T-helper 22 cell (primary cell): Measurements from ENCODE around the gene KRTAP29-1.
"Not testable (repeated sequence)": the region's sequence is repeated elsewhere in the genome, so short reads cannot be mapped to it uniquely, and the experiment has no call there.

ENCODE experiments used
- DNase-seq: peaks from one replicate; pipeline ENCODE4 v3.0.0-alpha.2; 2020; ENCODE audit warnings: low read depth

The KRTAP29-1 gene

DNA sequence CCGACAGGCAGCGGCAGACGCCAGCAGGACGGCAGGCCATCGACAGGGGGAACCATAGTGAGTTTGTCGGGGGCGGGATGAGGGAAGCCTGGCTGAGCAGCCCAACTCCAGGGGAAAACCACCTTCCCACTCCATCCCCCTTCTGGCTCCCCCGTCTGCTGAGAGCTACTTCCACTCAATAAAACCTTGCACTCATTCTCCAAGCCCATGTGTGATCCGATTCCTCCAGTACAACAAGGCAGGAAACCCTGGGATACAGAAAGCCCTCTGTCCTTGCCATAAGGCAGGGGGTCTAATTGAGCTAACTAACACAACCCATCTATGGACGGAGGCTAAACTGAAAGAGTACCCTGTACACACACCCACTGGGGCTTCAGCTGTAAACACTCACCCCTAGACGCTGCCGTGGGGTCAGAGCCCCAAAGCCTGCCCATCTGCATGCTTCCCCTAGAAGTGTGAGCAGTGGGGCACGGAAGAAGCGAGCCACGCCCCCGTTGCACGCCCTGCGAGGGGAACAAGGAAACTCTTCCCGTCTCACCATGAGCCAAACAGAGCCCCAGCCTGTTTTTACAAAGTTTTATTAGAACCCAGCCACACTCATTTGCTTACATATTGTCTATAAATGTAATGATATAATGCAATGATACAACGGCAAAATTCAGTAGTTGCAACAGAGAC, 4.1 kb downstream of the KRTAP29-1 start:
- DNase-seq: no peak

DNA sequence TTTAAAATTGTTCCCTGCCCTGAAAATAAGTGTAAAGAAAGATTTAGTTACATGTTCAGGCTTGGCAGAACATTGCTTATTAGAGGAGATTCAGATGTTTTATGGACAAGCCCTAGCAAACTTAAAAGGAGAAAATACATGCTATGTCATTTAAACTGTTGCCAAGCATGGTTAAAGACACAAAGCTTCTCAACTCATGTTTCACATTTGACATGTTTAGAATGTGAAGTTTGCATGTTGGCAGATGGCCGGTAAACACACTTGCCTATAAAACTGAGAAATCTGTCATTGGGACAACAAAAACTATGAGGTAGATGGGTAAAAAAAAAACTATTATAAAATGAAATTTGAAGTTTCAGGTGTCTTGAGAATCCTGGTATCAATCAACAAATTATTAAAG, 5.8 kb downstream of the KRTAP29-1 start:
- no peak for DNase-seq

DNA sequence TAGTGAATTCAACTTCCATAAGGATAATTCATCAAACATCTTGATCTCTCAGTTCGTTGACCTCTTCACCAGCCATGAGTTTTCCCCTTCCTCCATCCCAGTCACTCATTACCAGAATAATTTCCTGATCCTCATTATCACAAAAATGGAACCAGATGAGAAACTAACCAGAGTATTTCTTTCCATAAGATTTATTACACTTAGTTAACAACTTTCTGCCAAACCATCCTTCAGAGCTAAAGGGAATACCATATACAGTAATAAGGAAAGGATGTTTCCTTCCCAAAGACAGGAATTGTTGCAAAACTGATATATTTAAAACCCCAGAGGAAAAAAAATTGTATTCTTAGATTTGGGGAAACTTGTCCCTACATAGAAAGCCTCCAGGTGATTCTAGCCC, 8.6 kb downstream of the KRTAP29-1 start:
- no peak for DNase-seq

DNA sequence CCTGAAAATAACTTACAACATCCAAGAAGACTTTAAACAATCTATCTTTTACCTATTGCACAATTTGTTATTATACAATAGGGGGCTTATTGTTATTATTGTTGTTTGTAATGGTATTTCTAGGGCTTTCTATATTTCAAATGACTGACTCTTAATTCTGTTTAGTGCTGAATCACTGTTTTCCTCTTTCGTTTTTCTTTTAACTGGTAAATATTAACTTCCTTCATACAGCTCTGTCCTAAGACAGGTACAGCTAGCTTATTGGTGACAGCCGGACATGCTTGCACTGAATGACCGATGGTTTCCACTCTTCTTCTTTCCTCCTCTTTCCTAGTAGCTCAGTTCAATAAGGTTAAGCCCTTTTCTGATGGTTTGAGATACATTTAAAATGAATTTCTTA, 15.6 kb downstream of the KRTAP29-1 start:
- no peak for DNase-seq

DNA sequence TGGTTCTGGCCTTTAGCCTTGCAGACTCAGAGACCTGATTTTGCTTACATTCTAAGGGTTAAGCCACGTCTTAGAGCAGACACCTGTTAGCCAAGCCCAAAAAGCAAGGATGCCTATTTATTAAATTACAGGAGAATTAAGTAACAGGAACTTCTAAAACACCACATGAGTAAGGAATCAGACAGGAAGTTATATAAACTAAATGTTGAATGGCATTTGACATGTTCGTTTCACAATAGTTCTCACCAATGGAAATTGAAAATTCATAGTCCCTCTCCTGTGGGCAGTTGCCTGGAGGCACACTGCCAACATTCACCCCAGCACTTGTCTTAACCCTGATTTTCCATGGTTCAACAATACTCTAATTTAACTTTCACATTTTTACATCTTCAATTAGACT, 18.1 kb downstream of the KRTAP29-1 start:
- DNase-seq: no peak

DNA sequence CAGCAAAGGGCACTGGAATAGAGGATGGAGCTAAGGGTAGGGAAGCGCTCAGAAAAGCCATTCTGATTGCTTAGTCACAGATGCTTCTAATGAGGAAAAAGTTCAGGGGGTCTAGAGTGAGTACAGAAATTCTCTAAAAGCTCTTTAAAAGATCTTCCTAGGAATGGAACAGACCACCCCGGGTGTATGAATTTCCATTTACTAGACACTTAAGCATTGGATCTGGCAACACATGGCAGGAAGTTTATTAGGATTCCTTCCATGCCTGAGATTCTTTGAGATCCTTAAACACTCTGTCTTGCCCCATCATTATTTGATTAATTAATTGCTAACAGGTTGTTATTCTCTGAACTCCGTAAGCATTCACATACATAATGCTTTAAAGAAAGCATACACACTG, 18.6 kb downstream of the KRTAP29-1 start:
- DNase-seq: no peak

DNA sequence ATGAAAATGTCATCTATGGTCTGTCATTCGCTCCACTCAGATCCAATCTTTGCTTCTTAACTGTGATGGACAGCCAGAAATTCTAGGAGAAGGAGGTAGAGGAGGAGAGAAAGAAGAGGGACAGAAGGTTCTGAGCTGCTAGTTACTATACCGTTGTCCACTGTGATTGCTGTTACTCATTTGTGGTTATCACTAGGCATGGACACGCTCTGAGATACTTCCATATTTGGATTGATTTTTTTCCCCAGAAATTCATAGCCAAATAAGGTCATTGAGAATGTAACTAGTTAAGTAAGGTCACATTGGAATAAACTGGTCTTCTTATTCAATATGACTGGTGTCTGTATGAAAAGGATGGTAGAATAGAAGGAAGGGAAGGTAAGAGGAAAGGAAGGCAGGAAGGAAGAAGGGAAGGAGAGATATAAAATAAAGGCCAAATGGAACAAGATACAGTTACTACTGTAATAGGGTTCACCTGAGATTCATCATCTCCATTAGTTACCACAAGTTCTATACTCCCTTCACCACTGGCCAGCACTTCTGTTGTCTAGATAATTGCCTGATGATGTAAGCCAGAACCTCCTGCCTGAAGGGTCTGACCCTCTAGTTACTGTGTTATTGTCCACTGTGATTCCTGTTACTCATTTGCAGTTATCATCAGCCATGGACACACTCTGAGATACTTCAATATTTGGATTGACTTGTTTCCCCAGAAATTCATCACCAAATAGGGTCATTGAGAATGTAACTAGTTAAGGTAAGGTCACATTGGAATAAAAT, 24.3 kb downstream of the KRTAP29-1 start:
- no peak for DNase-seq

DNA sequence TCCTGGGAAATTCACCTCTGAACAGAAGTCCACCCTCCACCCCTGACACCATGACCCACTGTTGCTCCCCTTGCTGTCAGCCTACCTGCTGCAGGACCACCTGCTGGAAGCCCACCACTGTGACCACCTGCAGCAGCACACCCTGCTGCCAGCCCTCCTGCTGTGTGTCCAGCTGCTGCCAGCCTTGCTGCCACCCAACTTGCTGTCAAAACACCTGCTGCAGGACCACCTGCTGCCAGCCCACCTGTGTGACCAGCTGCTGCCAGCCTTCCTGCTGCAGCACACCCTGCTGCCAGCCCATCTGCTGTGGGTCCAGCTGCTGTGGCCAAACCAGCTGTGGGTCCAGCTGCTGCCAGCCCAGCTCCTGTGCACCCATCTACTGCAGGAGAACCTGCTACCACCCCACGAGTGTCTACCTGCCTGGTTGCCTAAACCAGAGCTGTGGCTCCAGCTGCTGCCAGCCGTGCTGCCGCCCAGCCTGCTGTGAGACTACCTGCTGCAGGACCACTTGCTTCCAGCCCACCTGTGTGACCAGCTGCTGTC, 26.9 kb downstream of the KRTAP29-1 start, which contains the start of gene KRTAP9-7:
Gene KRTAP9-7, plus strand, starts transcription at position 51 of the 543 bp plus-strand sequence. Its CDS starts 0 bp downstream, at position 51.
- DNase-seq: not testable (repeated sequence)

DNA sequence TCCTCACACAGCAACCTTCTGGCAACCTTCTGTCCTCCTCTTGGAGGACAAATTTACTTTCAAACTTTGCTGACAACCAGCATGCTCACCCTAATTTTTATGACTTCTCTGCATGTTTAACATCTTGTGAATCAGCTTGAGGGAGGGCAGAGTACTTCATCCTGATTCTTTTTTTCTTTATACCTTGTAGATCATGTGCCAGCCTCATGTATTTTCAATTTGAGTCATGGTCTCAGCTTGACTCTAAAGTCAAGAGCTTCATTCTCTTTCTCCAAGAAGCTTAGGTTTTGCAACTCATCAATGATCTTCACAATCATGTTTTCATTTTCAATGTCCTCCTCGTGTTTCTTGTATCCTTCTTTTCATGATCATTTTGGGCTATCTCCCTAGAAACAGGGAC, 30.8 kb downstream of the KRTAP29-1 start:
- DNase-seq: no peak

DNA sequence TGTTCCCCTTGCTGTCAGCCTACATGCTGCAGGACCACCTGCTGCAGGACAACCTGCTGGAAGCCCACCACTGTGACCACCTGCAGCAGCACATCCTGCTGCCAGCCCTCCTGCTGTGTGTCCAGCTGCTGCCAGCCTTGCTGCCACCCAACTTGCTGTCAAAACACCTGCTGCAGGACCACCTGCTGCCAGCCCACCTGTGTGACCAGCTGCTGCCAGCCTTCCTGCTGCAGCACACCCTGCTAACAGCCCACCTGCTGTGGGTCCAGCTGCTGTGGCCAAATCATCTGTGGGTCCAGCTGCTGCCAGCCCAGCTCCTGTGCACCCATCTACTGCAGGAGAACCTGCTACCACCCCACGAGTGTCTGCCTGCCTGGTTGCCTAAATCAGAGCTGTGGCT, 31.3 kb downstream of the KRTAP29-1 start:
- DNase-seq: not testable (repeated sequence)

DNA sequence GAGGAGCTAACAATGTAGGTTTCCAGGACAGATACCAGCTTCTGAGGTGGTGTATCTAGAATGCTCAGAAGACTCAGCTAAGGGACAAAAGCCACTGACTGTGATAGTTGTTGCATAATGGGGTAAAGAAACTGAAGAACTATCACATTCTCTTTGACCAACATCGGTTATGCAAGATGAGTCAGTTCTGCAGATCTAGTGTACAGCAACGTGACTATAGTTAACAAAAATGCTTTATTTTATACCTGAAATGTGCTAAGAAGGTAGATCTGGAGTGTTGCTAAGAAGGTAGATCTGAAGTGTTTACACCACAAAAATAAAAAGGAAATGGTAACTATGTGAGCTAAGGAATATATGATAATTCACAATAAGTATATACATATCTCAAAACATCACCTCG, 34.9 kb downstream of the KRTAP29-1 start:
- DNase-seq: no peak

DNA sequence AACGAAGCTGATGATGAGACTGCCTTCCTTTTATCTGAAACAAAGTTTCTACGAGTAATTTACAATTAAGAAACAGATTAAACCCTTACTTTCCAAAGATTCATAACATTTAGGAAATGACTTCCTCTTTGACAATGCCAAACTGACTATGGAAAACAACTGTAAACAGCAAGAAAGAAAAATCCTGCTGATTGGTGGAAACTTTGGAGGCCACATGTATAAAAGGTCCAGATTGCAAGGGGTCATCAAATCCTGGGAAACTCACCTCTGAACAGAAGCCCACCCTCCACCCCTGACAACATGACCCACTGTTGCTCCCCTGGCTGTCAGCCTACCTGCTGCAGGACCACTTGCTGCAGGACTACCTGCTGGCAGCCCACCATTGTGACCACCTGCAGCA, 37.6 kb downstream of the KRTAP29-1 start, which contains the start of gene KRTAP9-6:
Gene KRTAP9-6, plus strand, starts transcription at position 301 of the 400 bp plus-strand sequence. Its CDS starts 0 bp downstream, at position 301.
- DNase-seq: no peak

DNA sequence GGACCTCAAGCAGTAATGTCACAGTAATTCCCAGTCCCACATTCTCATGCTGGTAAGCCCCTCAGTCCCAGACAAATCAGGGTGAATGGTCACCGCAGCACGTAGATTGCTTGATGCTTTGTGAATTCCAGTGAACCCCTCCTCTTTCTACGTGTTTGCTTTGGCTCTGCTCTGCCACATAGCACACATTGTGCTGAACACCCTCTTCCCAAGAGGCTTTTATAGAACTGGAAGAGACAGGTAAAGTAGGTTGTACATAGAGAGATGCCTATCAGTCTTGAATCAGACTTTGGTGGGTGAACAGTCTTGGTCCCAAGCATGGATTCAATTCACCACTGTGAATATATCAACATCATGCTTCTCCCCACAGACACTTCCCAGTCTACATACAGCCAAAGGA, 38.1 kb downstream of the KRTAP29-1 start:
- no peak for DNase-seq

DNA sequence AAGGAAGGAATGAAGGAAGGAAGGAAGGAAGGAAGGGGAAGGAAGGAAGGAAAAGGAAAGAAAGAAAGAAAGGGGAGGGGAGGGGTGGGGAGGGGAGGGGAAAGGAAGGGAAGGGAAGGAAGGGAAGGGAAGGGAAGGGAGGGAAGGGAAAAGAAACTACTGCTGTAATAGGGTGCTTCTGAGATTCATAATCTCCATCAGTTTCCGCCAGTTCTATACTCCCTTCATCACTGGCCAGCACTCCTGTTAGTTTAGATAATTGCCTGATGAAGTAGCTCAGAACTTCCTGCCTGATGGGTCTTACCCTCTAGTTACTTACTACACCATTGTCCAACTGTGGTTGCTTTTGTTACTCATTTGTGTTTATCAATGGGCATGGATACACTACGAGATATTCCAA, 39.4 kb downstream of the KRTAP29-1 start:
- no peak for DNase-seq

DNA sequence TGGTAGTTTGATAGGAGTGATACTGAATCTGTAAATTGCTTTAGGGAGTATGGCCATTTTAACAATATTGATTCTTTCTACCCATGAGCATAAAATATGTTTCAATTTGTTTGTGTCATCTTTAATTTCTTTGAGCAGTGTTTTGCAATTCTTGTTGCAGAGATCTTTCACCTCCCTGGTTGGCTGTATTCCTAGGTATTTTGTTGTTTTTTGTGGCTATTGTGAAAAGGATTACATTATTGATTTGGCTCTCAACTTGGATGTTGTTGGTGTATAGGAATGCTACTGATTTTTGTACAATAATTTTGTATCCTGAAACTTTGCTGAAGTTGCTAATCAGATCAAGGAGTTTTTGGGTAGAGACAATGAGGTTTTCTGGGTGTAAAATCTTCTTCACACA, 44.2 kb downstream of the KRTAP29-1 start:
- DNase-seq: no peak

DNA sequence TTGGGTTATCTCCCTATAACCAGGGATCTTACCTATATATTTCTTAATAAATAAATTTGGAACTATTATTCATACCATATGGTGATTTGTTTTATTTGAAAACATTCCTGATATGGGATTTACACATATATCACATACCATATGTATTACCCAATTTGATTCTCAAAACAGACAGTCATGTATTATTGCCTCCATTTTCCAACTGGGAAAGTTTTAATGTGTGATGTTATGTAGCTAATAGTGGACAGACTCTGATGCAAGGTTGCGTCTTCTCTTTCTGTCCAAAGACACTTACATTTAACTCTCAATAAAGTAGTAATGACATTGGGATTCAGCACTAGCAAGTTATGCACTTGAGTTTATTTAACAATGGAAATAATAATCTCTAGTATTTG, 46.4 kb downstream of the KRTAP29-1 start:
- DNase-seq: no peak

DNA sequence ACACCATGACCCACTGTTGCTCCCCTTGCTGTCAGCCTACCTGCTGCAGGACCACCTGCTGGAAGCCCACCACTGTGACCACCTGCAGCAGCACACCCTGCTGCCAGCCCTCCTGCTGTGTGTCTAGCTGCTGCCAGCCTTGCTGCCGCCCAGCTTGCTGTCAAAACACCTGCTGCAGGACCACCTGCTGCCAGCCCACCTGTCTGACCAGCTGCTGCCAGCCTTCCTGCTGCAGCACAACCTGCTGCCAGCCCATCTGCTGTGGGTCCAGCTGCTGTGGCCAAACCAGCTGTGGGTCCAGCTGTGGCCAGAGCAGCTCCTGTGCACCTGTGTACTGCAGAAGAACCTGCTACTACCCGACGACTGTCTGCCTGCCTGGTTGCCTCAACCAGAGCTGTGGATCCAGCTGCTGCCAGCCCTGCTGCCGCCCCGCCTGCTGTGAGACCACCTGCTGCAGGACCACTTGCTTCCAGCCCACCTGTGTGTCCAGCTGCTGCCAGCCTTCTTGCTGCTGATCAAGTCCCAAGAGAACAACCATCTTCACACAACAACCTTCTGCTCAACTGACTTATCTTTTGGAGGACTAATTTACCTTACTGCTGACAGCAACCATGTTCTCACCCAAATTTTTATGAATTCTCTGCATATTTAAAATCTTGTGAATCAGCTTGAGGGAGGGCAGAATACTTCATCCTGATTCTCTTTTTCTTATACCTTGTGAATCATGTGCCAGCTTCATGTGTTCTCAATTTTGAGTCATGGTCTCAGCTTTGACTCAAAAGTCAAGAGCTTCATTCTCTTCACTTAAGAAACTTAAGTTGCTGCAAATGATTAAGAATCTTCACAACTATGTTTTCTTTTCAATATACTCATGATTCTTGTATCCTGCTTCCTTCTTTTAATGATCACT, 47.0 kb downstream of the KRTAP29-1 start, which contains the start of gene KRTAP9-9:
Gene KRTAP9-9, plus strand, starts transcription at position 4 of the 910 bp plus-strand sequence.
- DNase-seq: not testable (repeated sequence)

DNA sequence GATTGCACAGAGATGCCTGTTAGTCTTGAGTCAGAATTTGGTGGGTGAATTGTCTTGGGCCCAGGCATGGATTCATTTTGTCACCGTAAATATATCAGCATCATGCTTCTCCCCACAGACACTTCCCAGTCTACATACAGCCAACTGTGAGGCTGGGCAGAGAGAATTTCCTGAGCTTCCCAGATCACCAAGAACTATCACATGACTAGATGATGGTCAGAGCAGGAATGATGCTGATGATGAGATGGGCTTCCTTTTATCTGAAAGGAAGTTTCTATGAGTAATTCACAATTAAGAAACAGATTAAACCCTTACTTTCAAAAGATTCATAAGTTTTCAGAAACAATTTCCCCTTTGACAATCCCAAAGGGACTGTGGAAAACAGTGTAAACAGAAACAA, 47.8 kb downstream of the KRTAP29-1 start:
- no peak for DNase-seq
